Ovary (tissue), 9 donors: ENCODE results near the gene QPRT. TPM values are rescaled to one million over a fixed set of nuclear protein-coding genes. Genes with fewer than 3 reads are reported as not detected.
A peak's percentile ranks its signal among the peaks of the same experiment; 100 is the strongest.
"Not testable (repeated sequence)": the region's sequence is repeated elsewhere in the genome, so short reads cannot be mapped to it uniquely, and the experiment has no call there.

Source experiments
- DNase-seq, 5 donors: peaks; one replicate each; pipeline ENCODE4 v3.0.0-alpha.2; 2019 to 2020
- H3K27ac ChIP-seq, 2 donors: fragments of 200-600 bp; one replicate each; pipeline versions ENCODE4 v1.5.1 to v1.8.0; 2019 to 2022
- H3K27me3 ChIP-seq: fragments of 200-600 bp; one replicate; pipeline ENCODE4 v1.8.0; 2022
- H3K36me3 ChIP-seq: fragments of 200-600 bp; sonication (generic); one replicate; pipeline ENCODE4 v1.5.1; 2019
- H3K4me1 ChIP-seq: one replicate; pipeline ENCODE4 v1.8.1; 2013; ENCODE audit warnings: mild to moderate bottlenecking, moderate library complexity; ENCODE audit not compliant: insufficient read depth
- H3K4me3 ChIP-seq: fragments of 200-600 bp; sonication (generic); one replicate; pipeline ENCODE4 v1.5.1; 2017
- H3K9me3 ChIP-seq, 2 donors: fragments of 200-600 bp in 1 of 2; sonication (generic) in 1 of 2; one replicate each; pipeline versions ENCODE4 v1.5.1 to v1.8.1; 2013 to 2019; ENCODE audit warnings: mild to moderate bottlenecking in 1 of 2, moderate library complexity in 1 of 2
- EP300 ChIP-seq: sonication (generic); formaldehyde crosslinking; IDR thresholded peaks from one replicate; pipeline ENCODE4 v1.6.1; 2017; ENCODE audit warnings: antibody characterized with exemption
- POLR2A ChIP-seq: fragments of 450-650 bp; IDR thresholded peaks from one replicate; pipeline ENCODE4 v1.6.1; 2017; ENCODE audit warnings: antibody characterized with exemption, mild to moderate bottlenecking, moderate library complexity
- WGBS, 3 donors: extraction: QIAGEN DNeasy Blood & Tissue Kit in 1 of 3; methylation state at CpG; one replicate each; pipeline versions ENCODE4 v1.1.5 to v1.1.7; 2013 to 2017; 5-methylcytosine and 5-hydroxymethylcytosine counted together
- intact Hi-C, 4 donors: fragments of 100-400 bp; cut with DNase I; formaldehyde crosslinking; loops; one replicate each; pipeline versions ENCODE4 v1.11.0 to v1.15.1; 2022 to 2023
- polyA plus RNA-seq, 2 donors: library from polyadenylated mRNA; stranded (reverse); fragments of 200-250 nt in 1 of 2; fragments of 350-450 nt in 1 of 2; fragmentation: Illumina TruSeq in 1 of 2; extraction: RNeasy Lipid Tissue Mini Kit (QIAGEN cat#74804) in 1 of 2; gene quantifications; one replicate each; pipeline ENCODE4 v1.2.3, GENCODE V29; 2013 to 2014
- total RNA-seq, 7 donors: library from RNA; depleted of rRNA in 2 of 7; stranded (reverse); fragments of >200 nt in 2 of 7; fragmentation: NEBNext Ultra II Directional in 3 of 7; extraction: Animal tissue kit (Norgen Biotek cat#: 25700) in 3 of 7; gene quantifications; one replicate each; pipeline versions ENCODE4 v1.1.0 to v1.2.4, GENCODE V29; 2016 to 2023
- TF ChIP-seq, protein P1 (sequence below), 3 donors: fragments of 450-650 bp in 2 of 3; fragments of 200-600 bp in 1 of 3; IDR thresholded peaks; one replicate each; pipeline versions ENCODE4 v1.5.1 to v1.8.0; 2016 to 2022; ENCODE audit warnings: antibody characterized with exemption in 3 of 3, mild to moderate bottlenecking in 1 of 3
- donor health status: DM: no; HTN: no; CAD: no; lungs with moderate emphysema.
- donor health status: DM: no; HTN: no; CAD: no.
- donor health status: Bipolar disorder and iron deficiency.
- donor health status: DM: yes; HTN: yes; CAD: no.
- donor health status: DM: no; HTN: no; CAD: no.
- donor health status: DM: yes; HTN: yes; CAD: no.

Gene QPRT
- total and polyA plus RNA-seq, 9 donors: 21.4 to 67.9 (median 43.1) TPM

DNA sequence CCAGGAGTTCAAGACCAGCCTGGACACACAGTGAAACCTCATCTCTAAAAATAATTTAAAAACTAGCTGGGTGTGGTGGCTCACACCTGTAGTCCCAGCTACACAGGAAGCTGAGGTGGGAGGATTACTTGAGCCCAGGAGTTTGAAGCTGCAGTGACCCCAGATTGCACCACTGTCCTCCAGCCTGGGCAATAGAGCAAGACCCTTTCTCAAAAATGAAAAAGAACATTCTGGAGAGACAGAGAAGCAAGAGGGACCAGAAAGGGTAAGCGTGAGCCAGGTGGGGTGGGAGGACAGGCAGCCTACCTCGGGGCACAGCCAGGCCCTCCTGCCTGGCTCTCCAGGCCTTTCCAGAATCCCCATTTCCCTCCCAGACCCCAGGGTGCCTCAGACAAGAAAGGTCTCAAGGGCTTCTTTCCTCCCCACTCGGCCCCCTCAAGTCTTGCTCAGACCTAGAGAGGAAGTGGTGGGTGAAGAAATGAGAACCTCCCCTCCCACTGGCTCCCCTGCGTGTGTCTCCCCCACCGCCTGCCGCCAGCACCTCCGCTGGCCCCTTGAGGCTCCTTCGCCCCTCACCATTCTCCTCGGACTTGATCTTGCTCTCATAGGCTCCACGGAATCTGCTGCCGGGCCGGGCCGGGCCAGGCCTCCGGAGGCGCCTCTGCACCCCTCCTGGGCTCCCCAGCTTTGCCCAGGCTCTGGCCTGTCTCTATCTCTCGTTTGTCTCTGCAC, 66.3 kb downstream of the QPRT start:
- H3K27me3 ChIP-seq: no peaks in the 10 kb centered on the region
- H3K4me1 ChIP-seq: no peaks in the 10 kb centered on the region
- no peaks in the 10 kb centered on the region for H3K9me3 ChIP-seq
- WGBS, 3 donors: 69 to 79% (median 75%) methylated on average over 16 of the region's 16 CpGs
- no peak overlapping the region for H3K4me3 ChIP-seq
- no peak for TF ChIP-seq EP300
- TF ChIP-seq, protein P1, sequence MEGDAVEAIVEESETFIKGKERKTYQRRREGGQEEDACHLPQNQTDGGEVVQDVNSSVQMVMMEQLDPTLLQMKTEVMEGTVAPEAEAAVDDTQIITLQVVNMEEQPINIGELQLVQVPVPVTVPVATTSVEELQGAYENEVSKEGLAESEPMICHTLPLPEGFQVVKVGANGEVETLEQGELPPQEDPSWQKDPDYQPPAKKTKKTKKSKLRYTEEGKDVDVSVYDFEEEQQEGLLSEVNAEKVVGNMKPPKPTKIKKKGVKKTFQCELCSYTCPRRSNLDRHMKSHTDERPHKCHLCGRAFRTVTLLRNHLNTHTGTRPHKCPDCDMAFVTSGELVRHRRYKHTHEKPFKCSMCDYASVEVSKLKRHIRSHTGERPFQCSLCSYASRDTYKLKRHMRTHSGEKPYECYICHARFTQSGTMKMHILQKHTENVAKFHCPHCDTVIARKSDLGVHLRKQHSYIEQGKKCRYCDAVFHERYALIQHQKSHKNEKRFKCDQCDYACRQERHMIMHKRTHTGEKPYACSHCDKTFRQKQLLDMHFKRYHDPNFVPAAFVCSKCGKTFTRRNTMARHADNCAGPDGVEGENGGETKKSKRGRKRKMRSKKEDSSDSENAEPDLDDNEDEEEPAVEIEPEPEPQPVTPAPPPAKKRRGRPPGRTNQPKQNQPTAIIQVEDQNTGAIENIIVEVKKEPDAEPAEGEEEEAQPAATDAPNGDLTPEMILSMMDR (IDR thresholded peaks at IDR 0.05): no peak
- no peak for TF ChIP-seq POLR2A
- no peak for DNase-seq
- no peak overlapping the region for H3K27ac ChIP-seq
- H3K36me3 ChIP-seq: no peaks in the 10 kb centered on the region
- intact Hi-C loops: loop anchor here in 2 of 4 donors (10.0 kb wide), 2 partner anchors 50 to 740 kb away; partner anchors contain the start of gene KIF22 (in 1 of the 2)

DNA sequence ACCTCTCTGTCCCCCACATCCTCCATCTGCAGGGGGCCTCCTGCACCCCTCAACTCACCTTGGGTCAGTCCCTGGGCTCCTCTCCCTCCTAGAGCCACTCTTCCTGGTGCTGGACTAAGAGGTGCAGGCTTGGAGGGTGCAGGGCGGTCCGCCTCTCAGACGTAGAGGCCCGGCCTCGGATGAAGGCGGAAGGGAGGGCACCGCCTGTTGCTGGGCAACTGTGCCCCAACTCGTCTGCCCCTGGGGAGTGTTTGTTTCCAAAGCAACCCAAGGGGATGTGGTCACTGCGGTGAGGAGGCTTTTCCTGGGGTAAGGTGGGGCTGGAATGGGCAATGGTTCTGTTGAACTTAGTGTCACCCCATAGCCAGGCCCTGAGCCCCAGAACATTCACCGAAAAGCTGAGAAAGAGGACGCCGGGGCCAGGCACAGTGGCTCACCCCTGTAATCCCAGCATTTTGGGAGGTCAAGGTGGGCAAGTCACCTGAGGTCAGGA, 66.9 kb downstream of the QPRT start, which contains the start of gene C16orf54:
TSS of gene C16orf54 (minus strand) at position 138 of the 493 bp plus-strand sequence. CDS start 1,039 bp downstream, outside the sequence.
- intact Hi-C loops: loop anchor here in 2 of 4 donors (10.0 kb wide), 2 partner anchors 49 to 741 kb away; partner anchors contain the start of gene KIF22 (in 1 of the 2)
- no peak within 1 kb of the TSS for H3K27ac ChIP-seq

DNA sequence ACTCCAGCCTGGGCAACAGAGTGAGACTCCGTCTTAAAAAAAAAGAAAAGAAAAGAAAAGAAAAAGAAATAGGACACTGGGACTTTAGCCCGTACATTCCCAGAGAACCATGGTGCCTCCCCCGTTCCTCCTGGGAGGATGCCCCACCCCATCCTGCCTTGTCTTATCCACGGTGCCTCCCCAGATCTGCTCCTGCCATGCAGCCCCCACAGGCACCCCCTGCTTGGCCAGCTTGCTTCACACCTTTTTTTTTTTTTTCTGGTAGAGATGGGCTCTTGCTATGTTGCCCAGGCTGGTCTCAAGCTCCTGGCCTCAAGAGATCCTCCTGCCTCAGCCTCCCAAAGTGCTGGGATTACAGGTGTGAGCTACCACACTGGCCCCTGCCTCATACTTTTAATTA, 67.5 kb downstream of the QPRT start:
- not testable (repeated sequence) for H3K36me3 ChIP-seq, H3K27ac ChIP-seq, H3K9me3 ChIP-seq, DNase-seq, H3K4me3 ChIP-seq, H3K4me1 ChIP-seq, H3K27me3 ChIP-seq
- WGBS, 3 donors: 47 to 53% (median 49%) methylated on average over 4 of the region's 4 CpGs
- intact Hi-C loops: loop anchor here in 2 of 4 donors (10.0 kb wide), 2 partner anchors 48 to 742 kb away; partner anchors contain the start of gene KIF22 (in 1 of the 2)

More for the DNA sequence above, 66.9 kb downstream of the QPRT start, which contains the start of gene C16orf54:
- TF ChIP-seq, protein P1 (IDR thresholded peaks at IDR 0.05): no peak
- no peak for TF ChIP-seq POLR2A
- TF ChIP-seq EP300: no peak
- no peaks in the 10 kb centered on the region for H3K27me3 ChIP-seq
- WGBS, 3 donors: 74 to 77% (median 75%) methylated on average over 12 of the region's 12 CpGs
- no peaks in the 10 kb centered on the region for H3K4me1 ChIP-seq
- H3K9me3 ChIP-seq: no peaks in the 10 kb centered on the region
- peak in 1 of 5 donors; percentile 19 for DNase-seq
- H3K4me3 ChIP-seq: no peak within 1 kb of the TSS
- H3K36me3 ChIP-seq: no peaks in the 10 kb centered on the region

Other genes with a start within 250 kb of the QPRT start
- 10 to 100 TPM in 1 of 7 donors, 1 to 10 TPM in 6; 1.9 to 18.4 (median 7.8) TPM for gene BOLA2, start 224.8 kb upstream of the QPRT start, total RNA-seq
- gene BOLA2, start 224.8 kb upstream of the QPRT start, polyA plus RNA-seq: 1 to 10 TPM; 5.8 to 5.9 TPM
- gene SLX1B, start 224.6 kb upstream of the QPRT start, total RNA-seq: 10 to 100 TPM in 1 of 7 donors, 1 to 10 TPM in 6; 4.4 to 11.2 (median 8.6) TPM
- gene SLX1B, start 224.6 kb upstream of the QPRT start, polyA plus RNA-seq: 10 to 100 TPM in 1 of 2 donors, 1 to 10 TPM in 1; 3.0 to 19.4 TPM
- 1 to 10 TPM in 5 of 7 donors, under 1 TPM in 2; 0.68 to 6.5 (median 2.7) TPM for gene SULT1A4, start 219.3 kb upstream of the QPRT start, total RNA-seq
- 10 to 100 TPM in 1 of 2 donors, under 1 TPM in 1; 0.23 to 10.5 TPM for gene SULT1A4, start 219.3 kb upstream of the QPRT start, polyA plus RNA-seq
- 10 to 100 TPM; 11.0 to 65.3 (median 29.5) TPM for gene NPIPB12, start 172.8 kb upstream of the QPRT start, total RNA-seq
- 10 to 100 TPM; 19.0 to 26.3 TPM for gene NPIPB12, start 172.8 kb upstream of the QPRT start, polyA plus RNA-seq
- gene SPN, start 15.9 kb upstream of the QPRT start, total RNA-seq: 1 to 10 TPM in 3 of 7 donors, under 1 TPM in 4; 0.60 to 2.3 (median 0.88) TPM
- gene SPN, start 15.9 kb upstream of the QPRT start, polyA plus RNA-seq: 1 to 10 TPM in 1 of 2 donors, under 1 TPM in 1; 0.42 to 5.1 TPM
- gene C16orf54, start 66.8 kb downstream of the QPRT start, total RNA-seq: under 1 TPM; 0.12 to 0.72 (median 0.30) TPM
- 1 to 10 TPM in 1 of 2 donors, under 1 TPM in 1; 0.16 to 1.7 TPM for gene C16orf54, start 66.8 kb downstream of the QPRT start, polyA plus RNA-seq
- under 1 TPM in 3 of 7 donors, not detected in 4; 0.07 to 0.48 (median 0.15) TPM for gene ZG16, start 99.1 kb downstream of the QPRT start, total RNA-seq
- not detected for gene ZG16, start 99.1 kb downstream of the QPRT start, polyA plus RNA-seq
- gene KIF22, start 111.6 kb downstream of the QPRT start, total RNA-seq: 10 to 100 TPM; 15.9 to 31.0 (median 20.7) TPM
- 10 to 100 TPM; 14.4 to 30.6 TPM for gene KIF22, start 111.6 kb downstream of the QPRT start, polyA plus RNA-seq
- gene MAZ, start 127.3 kb downstream of the QPRT start, total RNA-seq: 100 to 1,000 TPM in 5 of 7 donors, 10 to 100 TPM in 2; 50.6 to 256 (median 192) TPM
- gene MAZ, start 127.3 kb downstream of the QPRT start, polyA plus RNA-seq: 100 to 1,000 TPM; 105 to 152 TPM
- gene PRRT2, start 133.0 kb downstream of the QPRT start, total RNA-seq: 10 to 100 TPM; 26.0 to 64.5 (median 36.0) TPM
- 10 to 100 TPM in 1 of 2 donors, 1 to 10 TPM in 1; 6.3 to 28.6 TPM for gene PRRT2, start 133.0 kb downstream of the QPRT start, polyA plus RNA-seq
- gene PAGR1, start 137.0 kb downstream of the QPRT start, total RNA-seq: 10 to 100 TPM; 41.3 to 83.6 (median 66.6) TPM
- 10 to 100 TPM; 13.9 to 63.3 TPM for gene PAGR1, start 137.0 kb downstream of the QPRT start, polyA plus RNA-seq
- gene MVP, start 141.3 kb downstream of the QPRT start, total RNA-seq: 100 to 1,000 TPM in 6 of 7 donors, 10 to 100 TPM in 1; 74.2 to 191 (median 138) TPM
- 10 to 100 TPM; 56.4 to 93.3 TPM for gene MVP, start 141.3 kb downstream of the QPRT start, polyA plus RNA-seq
- gene CDIPT, start 184.0 kb downstream of the QPRT start, total RNA-seq: 100 to 1,000 TPM in 4 of 7 donors, 10 to 100 TPM in 3; 88.2 to 121 (median 110) TPM
- 100 to 1,000 TPM in 1 of 2 donors, 10 to 100 TPM in 1; 47.6 to 145 TPM for gene CDIPT, start 184.0 kb downstream of the QPRT start, polyA plus RNA-seq
- gene SEZ6L2, start 220.4 kb downstream of the QPRT start, total RNA-seq: 10 to 100 TPM in 1 of 7 donors, 1 to 10 TPM in 5, under 1 TPM in 1; 0.73 to 13.3 (median 3.1) TPM
- gene SEZ6L2, start 220.4 kb downstream of the QPRT start, polyA plus RNA-seq: 1 to 10 TPM; 2.9 to 5.1 TPM
- gene ASPHD1, start 221.3 kb downstream of the QPRT start, total RNA-seq: 1 to 10 TPM in 5 of 7 donors, under 1 TPM in 1, not detected in 1; 0.53 to 7.8 (median 1.6) TPM
- gene ASPHD1, start 221.3 kb downstream of the QPRT start, polyA plus RNA-seq: 1 to 10 TPM in 1 of 2 donors, under 1 TPM in 1; 0.38 to 1.1 TPM
- gene KCTD13, start 247.0 kb downstream of the QPRT start, total RNA-seq: 10 to 100 TPM; 18.4 to 36.8 (median 25.5) TPM
- 10 to 100 TPM in 1 of 2 donors, 1 to 10 TPM in 1; 7.0 to 16.3 TPM for gene KCTD13, start 247.0 kb downstream of the QPRT start, polyA plus RNA-seq